HTR-8/SVneo (cell line): ENCODE results near the gene FNDC8.
"Not testable (repeated sequence)": the region's sequence is repeated elsewhere in the genome, so short reads cannot be mapped to it uniquely, and the experiment has no call there.

Experiments used
- DNase-seq: peaks from one replicate; pipeline ENCODE4 v3.0.0; 2011; ENCODE audit warnings: low spot score, mixed read lengths; ENCODE audit not compliant: insufficient read length
- FAIRE-seq: peaks from 2 replicates; lab custom pipeline; 2011; peaks lifted over from hg19 to GRCh38; lab: Jason Lieb, UNC

The FNDC8 gene

GRCh38 chr17:35164716-35165115 is 43.3 kb downstream of the FNDC8 start:
- FAIRE-seq = no peak
- no peak for DNase-seq

GRCh38 chr17:35166526-35166925 is 45.1 kb downstream of the FNDC8 start:
- DNase-seq (no peak), FAIRE-seq (no peak)

DNA sequence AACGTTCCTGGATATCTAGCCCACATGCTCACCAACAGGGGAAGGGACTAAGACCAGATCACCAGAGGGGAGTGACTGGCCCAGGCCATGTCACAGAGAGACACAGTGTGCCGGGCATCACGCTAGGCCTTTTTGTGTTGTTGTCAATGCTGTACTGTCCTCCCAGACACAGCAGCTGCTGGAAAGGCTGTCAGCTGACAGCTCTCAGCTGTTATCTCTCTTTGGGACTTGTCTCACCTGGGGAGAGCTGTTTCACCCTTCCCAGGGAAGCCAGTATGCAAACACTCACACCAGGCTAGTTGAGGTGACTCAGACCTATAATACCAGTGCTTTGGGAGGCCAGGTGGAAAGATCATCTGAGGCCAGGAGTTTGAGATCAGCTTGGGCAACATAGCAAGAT is 45.6 kb downstream of the FNDC8 start:
- FAIRE-seq = no peak
- DNase-seq = no peak

DNA sequence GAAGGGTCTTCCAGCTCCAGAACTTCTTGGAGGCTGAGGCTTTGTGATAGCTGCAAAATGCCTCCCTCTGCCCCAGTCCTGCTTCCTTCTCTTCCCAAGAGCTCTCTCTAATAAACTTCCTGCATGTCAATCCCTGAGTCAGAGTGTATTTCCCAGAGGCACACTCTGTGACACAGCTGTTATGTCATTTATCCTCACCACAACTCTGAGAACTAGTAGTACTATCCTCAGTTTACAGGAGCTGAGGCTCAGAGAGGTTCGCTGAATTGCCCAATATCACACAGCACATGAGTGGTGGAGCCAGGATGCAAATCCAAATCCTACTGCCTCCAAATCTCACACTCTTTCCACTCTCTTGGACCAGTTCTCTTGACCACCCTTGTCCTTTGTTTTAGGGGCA is 46.3 kb downstream of the FNDC8 start:
- DNase-seq (no peak), FAIRE-seq (no peak)

DNA sequence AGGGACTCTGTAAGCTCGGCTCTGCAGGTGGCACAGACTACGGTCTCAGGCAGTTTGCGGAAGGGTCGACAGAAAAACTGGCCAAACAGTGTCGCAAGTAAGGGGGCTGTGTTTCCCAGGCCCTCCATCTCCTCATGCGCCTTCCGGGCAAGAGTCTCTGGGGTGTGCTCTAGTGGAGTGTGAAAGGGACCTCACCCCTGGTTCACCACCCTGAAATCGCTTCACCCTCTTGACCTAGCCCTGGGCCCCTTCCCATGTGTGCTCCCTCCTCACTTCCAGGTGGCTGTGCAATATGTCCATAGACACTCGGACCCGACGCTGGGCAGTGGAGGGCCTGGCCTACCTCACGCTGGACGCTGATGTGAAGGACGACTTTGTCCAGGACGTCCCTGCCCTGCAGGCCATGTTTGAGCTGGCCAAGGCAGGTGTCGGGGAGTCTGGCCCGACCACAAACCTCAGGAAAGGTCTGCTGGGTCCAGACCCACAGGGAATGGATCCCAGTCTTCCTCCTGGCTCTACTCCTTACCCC is 48.5 kb downstream of the FNDC8 start:
- FAIRE-seq (no peak), DNase-seq (no peak)

DNA sequence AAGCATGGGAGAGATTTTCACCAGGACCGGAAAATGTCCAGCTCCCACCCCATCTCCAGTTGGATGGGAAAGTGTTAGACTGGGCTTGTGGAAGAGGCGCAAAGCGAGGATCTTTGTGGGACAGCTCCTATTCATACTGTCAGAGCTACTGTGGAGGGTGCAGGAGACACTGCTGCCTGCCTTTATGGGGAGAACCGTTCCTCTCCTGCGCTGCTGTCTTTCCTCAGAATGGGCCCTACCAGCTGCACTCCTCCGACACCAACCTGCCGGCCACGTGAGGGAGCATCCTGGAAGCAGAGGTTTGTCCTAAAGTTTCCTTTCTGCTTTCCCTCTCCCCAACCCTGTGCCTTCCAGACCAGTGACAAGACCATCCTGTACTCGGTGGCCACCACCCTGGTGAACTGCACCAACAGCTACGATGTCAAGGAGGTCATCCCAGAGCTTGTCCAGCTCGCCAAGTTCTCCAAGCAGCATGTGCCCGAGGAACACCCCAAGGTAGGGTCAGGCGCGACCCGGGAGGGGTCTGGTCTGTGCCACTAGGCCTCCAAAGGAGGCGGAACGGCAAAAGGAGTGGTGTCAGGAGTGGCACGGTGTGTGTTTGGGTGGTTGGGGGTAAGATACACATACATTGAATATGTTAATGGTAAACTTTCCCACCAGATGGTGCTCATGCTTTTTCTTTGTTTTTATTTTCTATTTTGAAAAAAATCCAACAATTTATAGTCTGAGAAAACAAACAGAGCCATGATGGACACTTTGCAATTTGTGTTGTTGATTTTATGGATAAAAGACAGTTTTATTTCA is 49.8 kb downstream of the FNDC8 start:
- DNase-seq (peak; percentile 62), FAIRE-seq (peak; percentile 60)

GRCh38 chr17:35171834-35172233 is 50.4 kb downstream of the FNDC8 start:
- DNase-seq = no peak
- no peak for FAIRE-seq

DNA sequence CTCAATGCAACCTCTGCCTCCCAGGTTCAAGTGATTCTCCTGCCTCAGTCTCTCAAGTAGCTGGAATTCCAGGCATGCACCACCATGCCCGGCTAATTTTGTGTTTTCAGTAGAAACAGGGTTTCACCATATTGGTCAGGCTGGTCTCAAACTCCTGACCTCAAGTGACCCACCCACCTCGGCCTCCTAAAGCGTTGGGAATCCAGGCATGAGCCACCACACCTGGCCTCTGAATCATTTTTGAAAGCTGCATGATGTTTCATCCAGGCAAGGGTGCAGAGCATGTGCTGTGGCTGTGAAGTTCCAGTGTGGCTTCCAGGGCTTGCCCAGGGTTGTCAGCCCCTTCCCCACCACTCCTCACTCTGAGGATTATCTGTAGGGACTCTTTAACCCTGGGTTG is 50.9 kb downstream of the FNDC8 start:
- FAIRE-seq, DNase-seq: not testable (repeated sequence)

DNA sequence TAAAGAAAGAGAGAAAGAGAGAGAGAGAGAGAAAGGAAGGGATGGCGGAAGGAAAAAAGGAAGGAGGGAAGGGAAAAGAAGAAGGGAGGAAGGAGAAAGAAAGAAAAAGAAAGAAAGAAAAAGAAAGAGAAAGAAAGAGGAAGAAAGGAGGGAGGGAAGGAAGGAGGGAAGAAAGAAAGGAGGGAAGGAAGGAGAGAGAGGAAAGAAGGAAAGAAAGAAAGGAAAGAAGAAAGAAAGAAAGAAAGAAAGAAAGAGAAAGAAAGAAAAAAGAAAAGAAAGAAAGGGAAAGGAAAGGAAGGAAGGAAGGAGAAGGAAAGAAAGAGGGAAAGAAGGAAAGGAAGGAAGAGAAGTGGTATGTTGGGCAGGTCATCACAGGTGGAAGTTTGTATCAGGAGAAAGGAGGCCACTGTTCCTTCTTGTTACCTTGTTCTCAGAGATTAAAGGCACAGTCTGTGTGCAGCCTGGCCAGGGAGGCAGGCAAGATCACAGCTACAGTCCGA is 53.5 kb downstream of the FNDC8 start:
- no peak for FAIRE-seq

DNA sequence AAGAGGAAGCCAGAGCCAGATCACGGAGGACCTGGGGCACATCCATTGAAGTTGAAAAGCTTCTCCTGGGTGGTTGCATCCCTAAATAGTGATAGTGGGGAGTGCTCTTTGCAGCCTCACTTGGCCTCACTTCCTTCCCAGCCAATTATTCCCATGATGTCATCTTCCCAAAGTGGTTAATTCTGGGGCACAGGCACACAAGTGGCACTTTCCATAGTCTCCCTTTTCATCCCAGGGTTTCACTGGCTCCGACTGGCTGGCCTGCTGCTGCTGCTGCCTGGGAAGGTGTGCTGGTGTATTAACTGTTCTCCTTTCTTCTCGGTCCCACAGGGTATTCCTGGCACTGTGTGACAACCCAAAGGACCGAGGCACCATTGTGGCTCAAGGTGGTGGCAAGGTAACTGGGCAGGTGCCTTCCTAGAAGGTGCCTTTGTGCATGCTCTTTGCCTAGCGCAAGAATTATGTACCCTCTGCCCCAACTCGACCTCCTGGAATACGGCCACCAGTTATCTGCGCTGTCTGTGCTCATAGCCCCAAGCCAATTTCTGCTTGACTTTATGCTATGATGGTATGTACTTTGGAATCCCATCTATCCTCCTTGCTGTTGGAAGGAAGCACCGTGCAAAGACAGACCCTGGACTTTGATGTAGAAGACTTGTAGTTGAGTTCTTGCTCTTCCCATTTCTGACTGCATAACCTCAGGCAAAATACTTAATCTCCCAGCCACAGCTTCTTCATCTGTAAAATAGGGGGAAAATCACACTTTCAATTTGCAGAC is 54.4 kb downstream of the FNDC8 start:
- FAIRE-seq (no peak), DNase-seq (no peak)

More for the DNA sequence above, 53.5 kb downstream of the FNDC8 start:
- DNase-seq = no peak

DNA sequence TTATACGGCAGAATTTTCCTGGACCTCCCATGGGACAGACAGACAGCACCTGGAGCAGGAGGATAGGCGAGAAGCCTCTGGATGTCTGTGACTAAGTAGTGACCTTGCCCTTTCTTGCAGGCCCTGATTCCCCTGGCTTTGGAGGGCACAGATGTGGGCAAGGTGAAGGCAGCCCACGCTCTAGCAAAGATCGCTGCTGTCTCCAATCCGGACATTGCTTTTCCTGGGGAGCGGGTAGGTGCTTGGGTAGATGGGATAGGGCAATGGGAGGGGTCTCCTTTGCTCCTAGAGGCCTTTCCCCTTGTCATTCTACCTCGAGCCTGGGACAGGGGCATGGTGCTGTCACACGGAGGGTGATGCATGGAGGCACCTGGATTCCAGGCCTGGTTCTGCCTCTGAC is 55.5 kb downstream of the FNDC8 start:
- DNase-seq = no peak
- FAIRE-seq = no peak

DNA sequence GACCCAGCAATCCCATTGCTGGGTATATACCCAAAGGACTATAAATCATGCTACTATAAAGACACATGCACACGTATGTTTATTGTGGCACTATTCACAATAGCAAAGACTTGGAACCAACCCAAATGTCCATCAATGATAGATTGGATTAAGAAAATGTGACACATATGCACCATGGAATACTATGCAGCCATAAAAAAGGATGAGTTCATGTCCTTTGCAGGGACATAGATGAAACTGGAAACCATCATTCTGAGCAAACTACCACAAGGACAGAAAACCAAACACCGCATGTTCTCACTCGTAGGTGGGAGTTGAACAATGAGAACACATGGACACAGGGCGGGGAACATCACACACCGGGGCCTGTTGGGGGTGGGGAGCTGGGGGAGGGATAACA is 58.0 kb downstream of the FNDC8 start:
- DNase-seq, FAIRE-seq: not testable (repeated sequence)
